A549 treated with dexamethasone at 1 μM for 4 hours (cell line): ENCODE results near the gene ZAP70. TPM values are rescaled to one million over a fixed set of nuclear protein-coding genes. Genes with fewer than 3 reads are reported as not detected.

ENCODE experiments used
- total RNA-seq: library from RNA; stranded (reverse); fragments of 200-300 nt; extraction: Qiagen RNA extraction; gene quantifications from 5 replicates; pipeline ENCODE4 v1.2.3, GENCODE V29; 2022

ZAP70 gene
- 0.09 to 0.19 TPM in 2 of 5 replicates, not detected in the others for total RNA-seq

DNA sequence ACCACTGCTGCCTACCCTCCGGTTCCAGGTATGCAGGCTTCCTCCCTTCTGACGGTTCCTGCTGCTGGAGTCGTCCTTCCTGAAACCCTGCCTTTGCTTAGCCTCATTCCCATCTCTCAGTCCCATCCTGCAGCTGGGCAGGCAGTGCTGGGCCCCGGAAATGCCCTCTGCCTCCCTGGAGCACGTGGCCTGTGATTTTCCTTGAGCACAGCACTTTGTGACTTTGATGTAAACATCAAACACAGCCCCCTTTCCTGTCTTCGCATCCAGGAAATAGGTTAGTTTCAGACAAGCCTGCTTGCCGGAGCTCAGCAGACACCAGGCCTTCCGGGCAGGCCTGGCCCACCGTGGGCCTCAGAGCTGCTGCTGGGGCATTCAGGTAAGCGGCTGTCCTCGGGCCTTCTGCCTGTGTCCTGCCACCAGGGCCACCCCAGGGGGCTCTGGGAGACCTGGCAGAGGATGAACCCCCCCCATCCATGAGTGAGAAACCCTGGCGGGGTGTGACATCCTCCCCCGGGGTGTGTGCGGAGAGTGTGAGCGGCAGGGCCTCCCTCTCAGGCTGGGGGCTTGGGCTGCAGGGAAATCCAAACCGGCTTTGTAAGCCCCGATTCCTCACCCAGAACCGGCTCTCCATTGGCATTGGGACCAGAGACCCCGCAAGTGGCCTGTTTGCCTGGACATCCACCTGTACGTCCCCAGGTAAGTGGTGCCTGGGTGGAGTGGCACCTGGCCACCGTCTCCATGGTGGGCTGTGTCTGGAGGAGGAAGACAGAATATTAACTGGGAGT lies at the start of gene ZAP70:
Gene ZAP70 (plus strand): TSS at position 281 of the 788 bp plus-strand sequence. CDS start 10,461 bp downstream, outside the sequence.

DNA sequence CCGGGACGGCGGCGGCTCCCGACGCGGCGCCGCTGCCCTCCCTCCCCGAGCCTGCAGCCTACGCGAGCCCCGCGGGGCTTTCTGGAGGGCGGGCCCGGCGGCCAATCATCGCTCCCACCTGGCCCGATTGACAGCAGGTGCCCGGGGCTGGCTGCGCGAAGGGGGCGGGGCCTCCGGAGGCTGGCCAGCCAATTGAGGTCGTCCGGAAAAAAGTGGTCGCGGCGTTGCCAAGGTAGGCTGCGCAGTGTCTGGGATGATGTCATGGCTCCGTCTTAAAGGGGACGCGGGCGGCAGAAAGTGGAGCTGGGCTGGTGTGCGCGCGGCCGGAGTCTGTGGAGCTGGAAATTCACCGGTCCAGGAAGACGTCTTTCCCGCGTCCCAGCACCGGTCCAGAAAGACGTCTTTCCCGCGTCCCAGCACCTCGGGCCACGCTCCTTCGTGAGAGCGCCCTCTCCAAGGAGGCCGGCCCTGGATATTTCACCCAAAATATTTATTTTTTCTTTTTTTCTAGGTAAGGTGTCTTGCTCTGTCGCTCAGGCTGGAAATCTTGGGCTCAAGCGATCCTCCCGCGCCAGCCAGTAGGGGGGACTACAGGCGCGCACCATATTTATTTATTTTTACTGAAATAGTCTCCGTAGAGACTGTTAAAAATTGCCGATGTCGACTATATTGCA lies 49.3 kb upstream of the ZAP70 start, which contains the start of gene ACTR1B:
Gene ACTR1B (minus strand): TSS at position 83 of the 674 bp plus-strand sequence. CDS start 154 bp downstream, outside the sequence.

GRCh38 chr2:97669448-97669847 lies 43.9 kb upstream of the ZAP70 start, which contains the start of gene C2orf92:
Gene C2orf92, plus strand, starts transcription at chr2:97669713. Its CDS starts 76 bp downstream, at chr2:97669789.

Other genes with a start within 250 kb of the ZAP70 start
- gene ANKRD36B, start 123.7 kb upstream of the ZAP70 start, total RNA-seq, result 4.0 to 6.4 TPM (median 5.6 TPM) in 5 replicates
- gene COX5B, start 67.5 kb upstream of the ZAP70 start, total RNA-seq, result 254 to 291 TPM (median 280 TPM) in 5 replicates
- gene ACTR1B, start 49.5 kb upstream of the ZAP70 start, total RNA-seq, result 32.4 to 40.8 TPM (median 37.5 TPM) in 5 replicates
- 0.26 to 0.77 TPM (median 0.59 TPM) in 5 replicates for gene C2orf92, start 43.9 kb upstream of the ZAP70 start, total RNA-seq